AG08396 (cell line): ENCODE data around the gene BMP2K.

Experiments used
- DNase-seq: peaks from one replicate; pipeline ENCODE4 v3.0.0; 2012; ENCODE audit warnings: low spot score, mixed read lengths

The BMP2K gene

GRCh38 chr4:78764498-78764961 lies 11.6 kb upstream of the BMP2K start:
- DNase-seq: no peak

- no peak for DNase-seq
Measured at GRCh38 chr4:78765432-78766006, 10.6 kb upstream of the BMP2K start.

- no peak for DNase-seq
Measured at GRCh38 chr4:78766026-78766425, 10.1 kb upstream of the BMP2K start.

- no peak for DNase-seq
Measured at GRCh38 chr4:78766650-78767049, 9.5 kb upstream of the BMP2K start.

GRCh38 chr4:78767350-78767749 lies 8.8 kb upstream of the BMP2K start:
- no peak for DNase-seq

- DNase-seq: peak; percentile 40
Measured at GRCh38 chr4:78768452-78769180, 7.5 kb upstream of the BMP2K start.

GRCh38 chr4:78770091-78770642 lies 6.0 kb upstream of the BMP2K start:
- no peak for DNase-seq

- DNase-seq: no peak
Measured at GRCh38 chr4:78772526-78773091, 3.5 kb upstream of the BMP2K start.

- DNase-seq: no peak
Measured at GRCh38 chr4:78774417-78774816, 1.7 kb upstream of the BMP2K start.

GRCh38 chr4:78775303-78776078 lies 659 bp upstream of the BMP2K start:
- peak; percentile 93 for DNase-seq

- peak; percentile 77 for DNase-seq
Measured at GRCh38 chr4:78776729-78777575, 802 bp downstream of the BMP2K start.

GRCh38 chr4:78777576-78777940 lies 1.4 kb downstream of the BMP2K start:
- no peak for DNase-seq

GRCh38 chr4:78778530-78778929 lies 2.4 kb downstream of the BMP2K start:
- DNase-seq: no peak

GRCh38 chr4:78779280-78779679 lies 3.1 kb downstream of the BMP2K start:
- DNase-seq: no peak

GRCh38 chr4:78780093-78780492 lies 3.9 kb downstream of the BMP2K start:
- DNase-seq: no peak

- no peak for DNase-seq
Measured at GRCh38 chr4:78781139-78781538, 5.0 kb downstream of the BMP2K start.

- no peak for DNase-seq
Measured at GRCh38 chr4:78781924-78782323, 5.8 kb downstream of the BMP2K start.

GRCh38 chr4:78784236-78784865 lies 8.2 kb downstream of the BMP2K start:
- DNase-seq: peak; percentile 55

GRCh38 chr4:78787392-78788006 lies 11.3 kb downstream of the BMP2K start:
- no peak for DNase-seq
